KG1 (cell line): Measurements from ENCODE around the gene ALDH5A1.

Experiments used
- DNase-seq: peaks from one replicate; lab custom pipeline; 2025; lab: John Stamatoyannopoulos, UW

ALDH5A1 gene

DNA sequence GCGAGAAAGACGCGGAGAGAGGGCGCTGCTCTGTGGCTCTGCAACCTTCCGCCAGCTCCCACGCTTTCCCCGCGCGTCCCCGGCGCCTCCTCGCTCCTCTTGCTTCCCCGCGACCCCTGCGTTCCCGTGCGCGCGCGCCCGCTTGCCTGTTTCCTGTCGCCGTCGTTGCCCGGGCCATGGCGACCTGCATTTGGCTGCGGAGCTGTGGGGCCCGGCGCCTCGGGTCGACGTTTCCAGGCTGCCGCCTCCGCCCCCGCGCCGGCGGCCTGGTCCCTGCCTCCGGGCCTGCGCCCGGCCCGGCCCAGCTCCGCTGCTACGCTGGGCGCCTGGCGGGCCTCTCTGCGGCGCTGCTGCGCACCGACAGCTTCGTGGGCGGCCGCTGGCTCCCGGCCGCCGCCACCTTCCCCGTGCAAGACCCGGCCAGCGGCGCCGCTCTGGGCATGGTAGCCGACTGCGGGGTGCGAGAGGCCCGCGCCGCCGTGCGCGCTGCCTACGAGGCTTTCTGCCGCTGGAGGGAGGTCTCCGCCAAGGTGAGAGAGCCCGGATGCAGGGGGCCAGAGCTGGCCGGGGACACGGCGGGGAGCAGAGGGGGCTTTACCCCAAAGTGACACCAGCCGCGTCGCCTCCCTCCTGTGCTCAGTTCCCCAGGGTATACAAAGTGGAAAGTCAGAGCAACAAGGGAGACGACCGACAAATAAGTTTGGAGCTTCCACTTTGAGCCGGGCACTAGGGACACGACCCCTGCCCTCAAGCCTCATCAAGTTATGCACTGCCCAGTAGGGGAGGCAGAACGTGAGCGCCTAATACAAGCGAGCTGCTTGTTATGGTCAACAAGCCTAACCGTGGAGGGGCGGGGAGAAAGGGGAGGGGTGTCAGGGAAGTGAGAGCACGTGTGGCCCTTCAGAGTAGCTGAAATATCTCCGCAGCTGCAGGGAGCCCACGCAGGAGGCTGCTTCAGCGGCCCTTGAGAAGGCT lies at the start of gene ALDH5A1:
Gene ALDH5A1 (plus strand): TSS at position 149 of the 975 bp plus-strand sequence. CDS start 28 bp downstream, at position 177.
- peak; percentile 73 for DNase-seq

DNA sequence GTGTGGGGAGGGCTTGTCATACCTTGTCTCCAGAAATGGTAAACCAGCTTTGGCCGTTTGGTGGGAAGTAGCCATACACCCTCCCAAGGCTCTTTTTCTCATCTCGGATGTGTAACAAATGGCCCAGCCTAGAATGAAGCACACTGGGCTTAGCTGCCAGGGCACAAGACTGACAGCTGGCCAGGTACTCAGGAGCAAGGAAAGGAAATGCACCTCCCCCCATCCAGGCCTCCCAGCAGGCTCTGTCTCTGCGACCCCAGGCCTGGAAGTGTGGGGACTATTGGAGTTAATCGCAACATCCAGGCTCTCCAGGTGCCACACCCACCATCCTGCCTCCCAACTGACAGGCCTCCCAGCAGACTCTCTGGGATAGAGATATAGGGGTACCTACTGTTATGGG lies 49.1 kb upstream of the ALDH5A1 start:
- DNase-seq = no peak

DNA sequence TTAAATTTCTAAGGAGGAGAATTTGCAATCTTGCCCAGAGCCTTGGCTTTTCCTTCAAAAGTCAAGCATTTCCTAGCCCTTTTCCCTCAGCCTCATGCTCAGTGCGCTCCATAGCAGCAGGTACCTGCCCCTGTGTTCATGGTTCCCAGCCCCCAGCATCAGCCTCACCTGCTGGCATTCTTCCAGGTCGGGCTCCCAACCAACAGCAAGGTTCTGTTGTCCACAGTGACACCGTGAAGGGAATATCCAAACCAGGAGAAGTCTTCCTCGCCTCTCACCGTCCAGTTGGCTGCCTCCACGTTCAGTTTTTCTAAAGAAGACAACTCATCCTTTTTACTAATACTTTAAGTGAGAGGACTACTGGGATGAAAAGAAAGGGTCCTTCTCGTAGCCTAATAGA lies 48.1 kb upstream of the ALDH5A1 start:
- no peak for DNase-seq

DNA sequence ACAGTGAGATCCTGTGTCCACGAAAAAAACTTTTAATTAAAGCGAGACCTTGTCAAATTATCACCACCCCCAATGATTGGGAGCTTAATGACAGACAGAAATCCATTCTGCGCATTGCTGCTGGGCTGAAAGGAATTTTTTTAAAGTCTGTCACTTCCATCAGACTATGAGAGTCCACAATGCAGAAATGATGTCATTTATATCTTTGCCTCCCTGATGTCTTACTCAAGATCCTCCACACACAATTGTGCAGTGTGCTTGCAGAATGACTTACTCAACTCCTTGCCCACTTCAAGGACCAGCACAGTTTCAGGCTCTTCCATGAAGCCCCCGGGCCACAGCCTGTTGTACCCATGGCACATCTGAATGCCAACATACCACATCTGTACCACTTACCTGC lies 46.4 kb upstream of the ALDH5A1 start:
- DNase-seq = no peak

DNA sequence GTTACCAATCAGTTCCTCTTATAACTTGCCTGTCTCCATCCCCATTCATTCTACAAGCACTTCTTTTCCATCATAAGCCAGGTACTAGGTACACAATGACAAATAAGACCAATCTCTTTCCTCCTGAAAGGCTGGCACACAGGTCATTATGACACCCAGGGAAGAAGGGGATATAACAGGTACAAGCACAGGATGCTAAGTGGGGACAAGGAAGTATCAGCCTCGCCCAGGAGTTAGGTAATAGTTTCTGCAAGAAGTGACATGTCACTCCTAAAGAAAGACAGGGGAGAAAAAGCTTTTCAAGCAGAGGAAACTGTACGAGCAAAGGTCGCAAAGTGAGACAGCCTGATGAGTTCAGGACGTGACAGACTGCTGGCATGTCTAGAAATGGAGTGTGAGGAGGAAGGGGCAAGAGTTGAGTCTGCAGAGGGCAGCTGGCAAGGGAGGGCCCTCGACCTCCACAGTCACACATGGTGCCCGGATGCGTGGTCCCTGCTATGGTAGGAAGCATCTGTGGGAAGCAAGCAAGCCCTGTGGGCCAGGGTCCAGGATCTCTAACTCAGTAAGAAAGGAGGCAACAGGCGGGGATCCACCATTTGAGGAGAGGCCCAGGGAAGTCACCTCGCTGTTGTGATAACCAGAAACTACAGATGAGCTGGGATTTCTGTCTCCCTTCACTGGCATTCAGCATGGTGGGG lies 45.8 kb upstream of the ALDH5A1 start:
- no peak for DNase-seq

DNA sequence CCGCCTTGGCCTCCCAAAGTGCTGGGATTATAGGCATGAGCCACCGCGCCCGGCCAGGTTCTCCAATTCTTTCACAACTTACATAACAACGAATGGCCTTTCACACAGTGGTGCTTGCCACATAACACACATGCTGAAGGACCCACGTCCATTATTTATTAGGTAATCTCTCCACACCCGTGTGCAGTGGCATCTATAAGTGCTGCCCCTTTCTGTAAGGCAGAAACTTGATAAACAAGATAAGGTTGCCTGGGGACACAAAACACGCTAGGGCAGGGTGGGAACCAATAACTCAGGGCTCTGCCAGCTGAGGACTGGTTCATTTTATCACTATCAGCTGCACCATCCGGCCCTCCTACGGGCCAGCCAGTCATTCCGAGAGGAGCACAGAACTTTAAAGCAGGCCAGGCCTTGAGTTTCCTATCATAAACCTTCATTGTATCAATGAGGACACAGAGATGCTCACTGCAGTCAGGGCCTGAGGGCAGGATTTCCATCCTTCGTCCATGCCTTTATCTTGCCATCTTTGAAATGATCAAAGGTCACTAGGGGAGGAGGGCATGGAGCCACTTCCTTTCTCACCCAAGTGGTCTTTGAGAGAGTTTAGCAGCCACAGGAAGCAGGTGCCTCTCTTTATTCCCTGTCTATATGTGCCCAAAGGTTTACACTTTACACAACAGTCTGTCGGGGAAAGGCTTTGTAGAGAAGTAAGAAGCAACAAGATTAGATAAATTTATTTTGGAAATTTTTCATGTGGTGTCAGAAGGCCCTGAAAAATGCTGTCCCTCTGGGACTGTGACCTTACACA lies 43.0 kb upstream of the ALDH5A1 start:
- DNase-seq = no peak

DNA sequence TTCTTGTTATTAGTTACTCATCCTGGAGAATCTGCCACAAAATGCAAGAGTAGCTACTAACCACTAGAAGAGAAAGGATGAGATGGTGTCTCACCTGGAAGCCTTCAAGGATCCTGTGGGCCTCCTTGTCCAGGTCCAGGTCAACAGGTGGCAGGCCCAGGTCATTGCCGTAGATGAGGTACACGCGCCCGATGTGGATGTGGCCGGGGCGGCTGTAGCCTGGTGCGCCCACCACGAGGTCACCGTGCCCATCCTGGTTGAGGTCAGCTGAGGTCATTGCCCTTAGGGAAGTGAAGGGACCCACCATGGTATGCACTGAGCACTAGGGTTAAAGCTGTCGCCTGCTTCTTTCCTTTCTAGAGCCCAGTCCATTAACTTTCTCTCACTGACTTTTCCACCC lies 40.8 kb upstream of the ALDH5A1 start:
- DNase-seq = no peak

DNA sequence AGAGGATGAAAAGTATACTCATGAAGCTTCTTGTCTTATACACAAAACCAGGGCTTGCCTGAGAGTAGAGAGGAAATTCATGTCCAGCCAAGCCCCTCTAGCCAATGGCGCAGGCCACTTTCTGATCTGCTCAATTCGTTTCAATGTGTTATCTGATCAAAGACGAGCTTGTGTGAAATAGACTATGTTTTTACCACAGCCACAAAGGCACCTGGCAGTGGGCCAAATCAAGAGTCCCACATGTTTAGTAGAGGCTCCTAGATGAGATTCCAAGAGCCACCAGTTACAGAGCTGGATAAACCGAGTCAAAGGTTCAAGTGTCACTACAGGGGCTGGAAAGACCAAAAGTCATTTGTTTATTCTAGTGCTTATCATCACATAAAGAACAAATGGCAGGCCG lies 40.3 kb upstream of the ALDH5A1 start:
- no peak for DNase-seq

DNA sequence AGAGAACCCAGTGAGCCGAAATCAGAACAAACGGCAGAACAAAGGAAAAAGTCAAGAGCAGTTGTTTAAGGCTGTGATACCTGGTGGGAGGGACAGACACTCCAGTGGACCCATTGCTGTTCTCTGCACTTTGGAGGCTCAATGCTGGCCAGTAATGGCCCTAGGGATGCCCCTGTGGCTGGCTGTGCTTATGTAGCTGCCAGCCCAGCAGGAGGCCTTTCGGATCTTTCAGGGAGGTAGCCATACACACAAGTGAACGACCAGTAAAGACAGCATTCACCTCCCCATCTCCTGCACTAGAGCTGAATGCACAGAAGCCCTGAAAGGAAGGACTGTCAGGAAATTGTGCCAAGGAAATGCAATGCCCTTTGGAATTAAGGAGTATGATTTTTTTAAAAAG lies 39.7 kb upstream of the ALDH5A1 start:
- no peak for DNase-seq

DNA sequence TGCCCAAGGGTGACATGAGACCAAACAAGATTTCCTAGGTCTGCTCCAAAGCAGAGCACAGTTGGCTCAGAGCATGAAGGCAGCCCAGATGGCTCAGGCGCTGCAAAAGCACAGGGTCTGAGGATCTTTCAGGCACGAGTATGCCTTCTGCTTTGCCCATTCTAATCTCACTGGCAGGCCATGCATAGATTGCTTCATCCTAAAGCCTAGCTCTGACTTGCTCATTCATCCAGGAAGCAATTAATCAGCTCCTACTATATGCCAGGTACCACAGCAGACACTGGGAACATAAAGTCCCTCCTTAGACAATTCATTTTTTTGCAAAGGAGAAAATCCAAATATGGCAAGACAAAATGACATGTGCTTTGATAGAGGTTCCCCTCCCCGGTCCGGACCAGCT lies 36.6 kb upstream of the ALDH5A1 start:
- DNase-seq = no peak

DNA sequence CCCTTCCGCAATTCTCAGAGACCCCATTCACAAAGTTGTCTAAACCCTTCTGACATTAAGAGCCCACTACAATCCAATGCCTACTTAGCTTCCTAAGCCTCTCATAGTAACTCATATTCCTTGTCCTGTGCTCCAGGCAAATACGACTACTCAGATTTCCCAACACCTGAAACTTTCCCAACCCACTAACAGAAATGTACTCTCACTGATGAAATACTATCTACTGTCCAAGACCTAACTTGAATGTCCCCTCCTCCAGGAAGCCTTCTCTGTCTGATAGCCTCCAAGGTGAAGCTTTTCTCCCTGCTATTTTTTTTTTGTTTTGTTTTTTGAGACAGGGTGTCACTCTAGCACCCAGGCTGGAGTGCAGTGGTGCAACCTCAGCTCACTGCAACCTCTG lies 35.8 kb upstream of the ALDH5A1 start:
- DNase-seq = no peak

DNA sequence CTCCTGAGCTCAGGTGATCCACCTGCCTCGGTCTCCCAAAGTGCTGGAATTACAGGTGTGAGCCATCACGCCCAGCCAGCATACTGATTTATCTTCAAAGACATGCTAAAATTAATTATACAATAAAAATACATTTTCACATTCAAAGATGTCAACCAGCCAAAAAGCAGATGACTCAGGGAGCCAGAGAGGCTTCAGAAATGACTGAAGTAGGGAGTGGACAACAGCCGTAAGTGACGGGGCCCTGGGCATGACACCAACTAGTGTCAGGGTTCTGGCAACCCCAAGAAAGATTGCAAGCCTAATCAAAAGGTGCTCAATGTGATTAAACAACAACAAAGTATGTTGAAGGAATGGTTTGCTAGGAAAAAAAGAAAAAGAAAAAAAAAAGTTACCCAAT lies 33.8 kb upstream of the ALDH5A1 start:
- DNase-seq = no peak

DNA sequence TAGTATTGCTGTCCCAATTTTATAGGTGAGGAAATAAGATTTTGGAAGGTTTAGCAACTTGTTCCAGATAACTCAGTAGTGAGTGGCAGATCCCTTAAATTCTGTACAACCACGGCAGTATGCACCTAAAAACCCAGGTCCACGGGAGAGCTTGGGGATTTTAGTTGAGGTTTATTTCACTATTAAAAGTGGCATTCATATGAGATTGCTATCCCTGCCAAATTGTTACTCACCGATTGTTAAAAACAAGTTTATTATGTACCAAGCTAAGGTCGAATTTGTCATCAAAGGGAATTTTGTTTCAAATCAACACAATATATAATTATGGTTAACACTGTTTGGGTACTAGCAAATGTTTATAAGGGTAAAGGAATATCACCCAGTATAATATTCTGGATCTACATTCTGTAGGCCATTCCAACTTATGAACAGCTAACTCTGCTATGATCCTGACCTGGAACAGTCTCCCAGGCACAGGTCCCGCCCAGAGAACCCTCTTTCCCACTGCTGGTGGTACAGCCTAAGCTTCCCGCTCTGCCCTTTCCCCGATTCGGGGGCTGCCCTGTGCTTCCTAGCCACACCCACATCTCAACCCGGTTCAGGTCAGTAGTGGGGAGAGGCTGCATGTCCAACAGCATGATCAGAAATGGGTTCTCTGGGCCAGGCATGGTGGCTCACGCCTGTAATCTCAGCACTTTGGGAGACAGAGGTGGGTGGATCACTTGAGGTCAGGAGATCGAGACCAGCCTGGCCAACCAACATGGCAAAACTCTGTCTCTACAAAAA lies 30.3 kb upstream of the ALDH5A1 start:
- DNase-seq = no peak

DNA sequence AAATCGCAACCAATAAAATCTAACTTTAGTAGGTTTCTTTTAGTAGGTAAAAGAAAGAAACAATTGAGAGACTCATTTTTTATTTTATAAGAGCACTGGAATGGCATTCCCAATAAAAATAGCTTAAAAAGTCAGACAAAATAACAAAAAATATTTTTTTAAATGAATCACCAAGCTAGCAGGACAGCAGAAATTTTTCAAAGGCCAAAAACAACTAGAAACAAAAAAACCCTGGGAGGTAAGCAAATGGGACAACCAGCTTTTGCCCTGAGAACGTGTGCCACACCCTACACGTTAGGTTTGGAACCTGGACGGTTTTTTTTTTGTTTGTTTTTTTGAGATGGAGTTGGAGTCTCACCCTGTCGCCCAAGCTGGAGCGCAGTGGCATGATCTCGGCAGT lies 25.0 kb upstream of the ALDH5A1 start:
- DNase-seq = no peak

DNA sequence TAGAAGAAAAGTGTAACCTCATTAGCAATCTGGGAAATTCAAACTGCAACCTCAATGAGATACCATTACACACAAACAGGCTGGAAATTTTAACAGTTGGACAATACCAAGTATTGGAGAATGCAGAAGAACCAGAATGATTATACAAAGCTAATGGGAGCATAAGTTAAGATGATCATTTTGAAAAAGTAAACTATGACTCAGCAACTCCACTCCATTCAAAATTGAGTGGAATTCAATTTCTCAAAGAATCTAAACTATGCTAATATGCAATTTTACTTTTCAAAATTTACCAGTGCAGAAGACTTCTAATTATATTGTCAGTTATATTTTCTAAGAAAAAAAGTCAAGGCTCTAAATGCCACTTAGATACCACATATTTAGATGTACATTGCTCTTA lies 22.6 kb upstream of the ALDH5A1 start:
- DNase-seq = no peak

DNA sequence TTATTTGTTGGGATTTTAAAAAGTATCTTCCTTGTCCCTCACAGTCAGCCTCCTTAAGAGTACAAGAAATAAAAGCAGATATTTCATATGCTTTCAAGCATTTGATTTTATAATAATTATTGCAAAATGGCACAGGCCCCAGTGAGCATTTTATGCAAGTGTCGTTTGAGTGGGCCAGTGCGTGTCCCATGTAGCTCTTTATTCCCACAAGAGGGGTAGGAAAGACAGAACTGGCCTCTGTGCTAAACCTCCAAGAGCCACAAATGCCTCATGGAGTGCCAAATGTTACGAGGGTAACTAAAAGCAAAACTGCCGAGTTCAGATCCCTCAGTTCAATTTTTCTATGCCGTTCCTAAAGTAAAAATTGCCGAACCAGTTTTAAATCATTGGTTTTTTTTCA lies 18.1 kb upstream of the ALDH5A1 start:
- no peak for DNase-seq

DNA sequence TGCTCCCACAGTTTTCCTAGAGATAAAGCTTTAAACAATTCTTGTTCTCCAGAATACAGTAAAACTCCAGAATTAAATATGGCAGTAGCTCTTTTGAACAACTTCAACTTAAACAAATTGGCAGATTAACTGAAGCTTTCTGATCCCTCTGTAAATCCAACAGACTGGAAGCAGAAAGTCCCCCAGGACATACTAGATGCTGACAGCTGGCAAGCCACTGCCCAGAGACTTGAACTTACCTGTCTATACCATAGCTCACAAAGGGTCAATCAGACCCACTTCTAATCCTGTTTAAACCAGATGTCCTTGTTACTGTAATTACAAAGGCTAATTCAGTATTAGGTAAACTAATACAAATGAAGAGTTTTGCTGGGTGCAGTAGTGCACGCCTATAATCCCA lies 17.7 kb upstream of the ALDH5A1 start:
- no peak for DNase-seq

DNA sequence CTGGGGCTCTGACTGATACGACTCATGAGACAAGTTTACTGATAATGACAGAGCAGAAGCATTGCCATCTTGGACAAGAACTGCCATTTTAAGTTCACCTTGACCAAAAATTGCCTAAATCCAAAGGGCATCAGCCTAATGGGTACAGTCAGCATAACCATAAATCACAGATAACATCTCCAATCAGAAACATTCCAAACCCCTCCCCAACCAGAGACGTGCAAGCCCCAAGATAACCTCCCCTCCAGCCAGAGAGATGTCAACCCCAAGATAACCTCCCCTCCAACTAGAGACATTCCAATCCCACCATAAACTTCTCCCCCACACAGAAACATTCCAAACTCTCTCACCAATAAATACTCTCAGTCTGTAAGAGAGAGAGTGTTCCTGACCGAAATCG lies 15.9 kb upstream of the ALDH5A1 start:
- DNase-seq = no peak

DNA sequence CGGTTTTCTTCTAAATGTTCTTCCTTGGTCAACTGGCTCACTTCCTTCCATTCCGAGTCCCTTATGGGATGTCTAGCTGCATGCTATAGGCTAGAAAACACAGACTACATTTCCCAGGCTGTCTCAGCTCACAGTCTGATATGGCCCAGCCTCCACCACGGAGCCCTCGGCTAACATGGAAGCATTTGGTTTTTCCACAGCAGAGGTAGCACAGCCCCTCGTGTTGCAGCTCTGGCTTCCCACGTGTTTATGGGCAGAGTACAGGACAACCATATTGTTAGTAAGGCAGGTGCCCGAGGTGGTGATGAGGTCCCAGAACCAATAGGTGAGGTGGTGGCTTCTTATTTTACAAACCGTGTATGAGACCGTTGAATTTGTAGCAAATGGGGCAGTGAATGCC lies 14.1 kb upstream of the ALDH5A1 start:
- no peak for DNase-seq

DNA sequence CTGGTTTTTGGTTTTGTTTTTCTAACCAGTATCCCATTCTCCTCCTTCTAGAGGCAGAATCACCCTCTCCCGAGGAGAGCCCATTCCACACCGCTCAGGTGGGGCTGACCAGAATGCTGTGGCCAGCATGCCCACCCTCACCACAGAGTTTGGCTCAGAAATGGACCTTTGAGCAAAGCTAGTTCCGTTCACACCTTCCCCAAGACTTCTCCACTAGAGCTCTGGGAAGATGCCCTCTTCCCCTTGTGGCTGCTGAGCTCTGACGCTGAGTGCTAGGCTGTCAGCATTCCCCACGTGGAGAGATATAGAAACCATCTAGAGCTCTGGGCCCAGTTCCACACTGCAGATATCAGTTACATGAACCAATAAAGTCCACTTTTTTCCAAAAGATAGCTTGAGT lies 13.3 kb upstream of the ALDH5A1 start:
- DNase-seq = no peak

DNA sequence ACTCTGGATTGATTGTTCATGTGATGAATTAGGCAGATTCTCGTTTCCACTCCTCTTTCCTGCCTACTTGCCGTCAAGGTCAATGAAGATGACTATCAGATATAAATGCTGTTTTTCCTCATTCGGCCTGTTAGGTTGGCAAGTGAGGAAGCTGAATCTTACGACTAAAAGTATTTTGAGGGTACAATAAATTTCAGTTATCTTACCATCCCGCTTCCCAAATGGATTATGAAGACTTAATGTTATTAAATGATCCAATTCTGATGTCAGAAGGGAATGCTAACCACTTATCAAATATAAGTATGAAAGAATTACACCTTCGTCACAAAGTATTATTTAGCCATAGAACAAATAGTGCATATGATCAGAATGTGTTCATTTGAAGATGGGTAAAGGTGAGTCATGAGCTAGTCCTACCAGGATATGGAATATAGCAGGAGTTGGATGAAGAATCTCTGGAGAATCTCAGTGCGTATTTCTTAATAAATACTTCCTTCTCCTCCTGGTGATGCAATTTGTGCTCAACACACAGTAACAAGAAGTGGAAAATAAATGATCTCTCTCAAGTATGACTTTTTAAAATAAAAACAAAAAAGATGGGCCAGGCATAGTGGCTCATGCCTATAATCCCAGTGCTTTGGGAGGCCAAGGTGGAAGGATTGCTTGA lies 10.0 kb upstream of the ALDH5A1 start:
- no peak for DNase-seq
